A549 (cell line): Measurements from ENCODE around the gene FSD2. TPM values are rescaled to one million over a fixed set of nuclear protein-coding genes. Genes with fewer than 3 reads are reported as not detected.

Source experiments
- ATAC-seq, 2 experiments: fragments of 200-7000 bp in 1 of 2; fragments of >200 bp in 1 of 2; cut with Nextera tagmentation in 1 of 2; cut with Tn5 transposase in 1 of 2; 3 replicates each; pipeline versions ENCODE4 v1.8.0 to v1.9.1; 2018 to 2020; ENCODE audit warnings: mild to moderate bottlenecking in 1 of 2, moderate library complexity in 1 of 2
- CTCF ChIA-PET: fragments of 300-600 bp; sonication (Branson Sonifier 250); formaldehyde crosslinking; extraction: SDS; loops from one replicate; lab custom pipeline; 2021; ENCODE audit warnings: antibody characterized with exemption, inconsistent platforms; lab: Yijun Ruan, JAX
- POLR2A ChIA-PET: fragments of 350-600 bp; formaldehyde crosslinking; extraction: SDS; loops from one replicate; lab custom pipeline; 2021; ENCODE audit warnings: antibody characterized with exemption, inconsistent platforms; lab: Yijun Ruan, JAX
- DNase-seq, 2 experiments: peaks; one replicate each; pipeline versions ENCODE4 v3.0.0 to v3.0.0-alpha.2; 2011 to 2016; ENCODE audit warnings: low read depth in 1 of 2, low spot score in 1 of 2
- FAIRE-seq: peaks from 2 replicates; lab custom pipeline; 2011; peaks lifted over from hg19 to GRCh38; lab: Jason Lieb, UNC
- H3K27ac ChIP-seq, 2 experiments: fragments of >200 bp; sonication (Bioruptor Twin); formaldehyde crosslinking; 3 replicates each; pipeline ENCODE4 v1.5.1; 2016 to 2017
- H3K4me1 ChIP-seq: fragments of >200 bp; sonication (Bioruptor Twin); formaldehyde crosslinking; 3 replicates; pipeline ENCODE4 v1.6.1; 2016
- H3K4me2 ChIP-seq: fragments of >200 bp; sonication (Bioruptor Twin); formaldehyde crosslinking; 3 replicates; pipeline ENCODE4 v1.6.1; 2016
- H3K4me3 ChIP-seq: fragments of >200 bp; sonication (Bioruptor Twin); formaldehyde crosslinking; 3 replicates; pipeline ENCODE4 v1.5.1; 2016
- H3K9me3 ChIP-seq: fragments of >200 bp; sonication (Bioruptor Twin); formaldehyde crosslinking; 3 replicates; pipeline ENCODE4 v1.6.1; 2016
- ATOH8 ChIP-seq: fragments of 250-450 bp; sonication (Bioruptor Pico); IDR thresholded peaks from 2 replicates; pipeline ENCODE4 v1.5.0; 2020; ENCODE audit warnings: low read depth, mild to moderate bottlenecking, moderate library complexity
- BCL3 ChIP-seq: fragments of >200 bp; sonication (Bioruptor Twin); formaldehyde crosslinking; IDR thresholded peaks from 3 replicates; pipeline ENCODE4 v1.6.1; 2016
- BHLHE40 ChIP-seq: IDR thresholded peaks from 2 replicates; pipeline ENCODE4 v1.6.1; 2012; ENCODE audit warnings: low read depth, low read length, inconsistent platforms
- CBX8 ChIP-seq: fragments of 200-600 bp; sonication (generic); IDR thresholded peaks from 2 replicates; pipeline ENCODE4 v1.6.1; 2016
- CEBPB ChIP-seq, 2 experiments: fragments of >200 bp in 1 of 2; sonication (Bioruptor Twin) in 1 of 2; formaldehyde crosslinking in 1 of 2; IDR thresholded peaks; 2 replicates each; pipeline ENCODE4 v1.6.1; 2012 to 2016
- CHD4 ChIP-seq: fragments of 200-600 bp; sonication (generic); IDR thresholded peaks from 2 replicates; pipeline ENCODE4 v1.6.1; 2016; ENCODE audit warnings: antibody characterized with exemption, mild to moderate bottlenecking, borderline replicate concordance
- EHF ChIP-seq: fragments of 250-450 bp; sonication (Bioruptor Pico); IDR thresholded peaks from 2 replicates; pipeline ENCODE4 v1.5.0; 2020; ENCODE audit warnings: mild to moderate bottlenecking
- EP300 ChIP-seq, 2 experiments: fragments of >200 bp; sonication (Bioruptor Twin); formaldehyde crosslinking; IDR thresholded peaks; 2 replicates in 1 of 2; 3 replicates in 1 of 2; pipeline ENCODE4 v1.6.1; 2016 to 2017
- FOSB ChIP-seq: fragments of 250-450 bp; sonication (Bioruptor Pico); IDR thresholded peaks from 2 replicates; pipeline ENCODE4 v1.5.0; 2020; ENCODE audit warnings: mild to moderate bottlenecking, moderate library complexity
- FOXS1 ChIP-seq: fragments of 250-450 bp; sonication (Bioruptor Pico); IDR thresholded peaks from 2 replicates; pipeline ENCODE4 v1.5.0; 2020; ENCODE audit warnings: mild to moderate bottlenecking, moderate library complexity
- HDAC2 ChIP-seq: fragments of 200-600 bp; sonication (generic); IDR thresholded peaks from 2 replicates; pipeline ENCODE4 v1.6.1; 2016
- HES2 ChIP-seq: fragments of >200 bp; sonication (Bioruptor Twin); formaldehyde crosslinking; IDR thresholded peaks from 2 replicates; pipeline ENCODE4 v1.6.1; 2016
- HEYL ChIP-seq: fragments of 250-450 bp; sonication (Bioruptor Pico); IDR thresholded peaks from 2 replicates; pipeline ENCODE4 v1.8.0; 2021; ENCODE audit warnings: mild to moderate bottlenecking, moderate library complexity
- HOXA7 ChIP-seq: fragments of 250-450 bp; sonication (Bioruptor Pico); IDR thresholded peaks from 2 replicates; pipeline ENCODE4 v1.5.0; 2020; ENCODE audit warnings: mild to moderate bottlenecking, moderate library complexity
- HOXB13 ChIP-seq: fragments of 250-450 bp; sonication (Bioruptor Pico); IDR thresholded peaks from 2 replicates; pipeline ENCODE4 v1.5.0; 2020; ENCODE audit warnings: low read depth, mild to moderate bottlenecking, moderate library complexity
- JUN ChIP-seq, 2 experiments: fragments of >200 bp; sonication (Bioruptor Twin); formaldehyde crosslinking; IDR thresholded peaks; 2 replicates in 1 of 2; 3 replicates in 1 of 2; pipeline ENCODE4 v1.6.1; 2016 to 2017
- KDM1A ChIP-seq: fragments of 200-600 bp; sonication (generic); IDR thresholded peaks from 2 replicates; pipeline ENCODE4 v1.6.1; 2016; ENCODE audit warnings: low read depth, mild to moderate bottlenecking
- KDM5A ChIP-seq: fragments of 200-600 bp; sonication (generic); IDR thresholded peaks from 2 replicates; pipeline ENCODE4 v1.6.1; 2016; ENCODE audit warnings: antibody characterized with exemption, mild to moderate bottlenecking
- MAFK ChIP-seq: fragments of 450-650 bp; IDR thresholded peaks from 2 replicates; pipeline ENCODE4 v1.6.1; 2014; ENCODE audit not compliant: partially characterized antibody
- MAZ ChIP-seq: fragments of 150-350 bp; IDR thresholded peaks from 2 replicates; pipeline ENCODE4 v1.6.1; 2014; ENCODE audit warnings: antibody characterized with exemption, low read depth, low read length, borderline replicate concordance
- NFE2L2 ChIP-seq: fragments of 150-350 bp; conservative IDR thresholded peaks from 2 replicates; pipeline ENCODE4 v1.6.1; 2014; ENCODE audit warnings: low read length
- NPAS2 ChIP-seq: fragments of 250-450 bp; sonication (Bioruptor Pico); IDR thresholded peaks from 2 replicates; pipeline ENCODE4 v1.8.0; 2022; ENCODE audit warnings: mild to moderate bottlenecking, moderate library complexity, borderline replicate concordance
- NR3C1 ChIP-seq: fragments of >200 bp; sonication (Bioruptor Twin); formaldehyde crosslinking; IDR thresholded peaks from 3 replicates; pipeline ENCODE4 v1.6.1; 2017
- PBX3 ChIP-seq: IDR thresholded peaks from 2 replicates; pipeline ENCODE4 v1.6.1; 2012
- PHF8 ChIP-seq: fragments of 200-600 bp; sonication (generic); IDR thresholded peaks from 2 replicates; pipeline ENCODE4 v1.6.1; 2016; ENCODE audit warnings: low read depth, mild to moderate bottlenecking, antibody characterized with exemption, moderate library complexity, borderline replicate concordance
- POLR2AphosphoS2 ChIP-seq: conservative IDR thresholded peaks from 2 replicates; pipeline ENCODE4 v1.6.1; 2012; ENCODE audit warnings: low read length, improper control_type of control experiment, inconsistent platforms
- RARB ChIP-seq: fragments of 250-450 bp; sonication (Bioruptor Pico); IDR thresholded peaks from 2 replicates; pipeline ENCODE4 v1.8.0; 2021; ENCODE audit warnings: mild to moderate bottlenecking, moderate library complexity
- RCOR1 ChIP-seq: fragments of 150-350 bp; IDR thresholded peaks from 2 replicates; pipeline ENCODE4 v1.6.1; 2014; ENCODE audit warnings: antibody characterized with exemption, low read length, low read depth
- RNF2 ChIP-seq: fragments of 200-600 bp; sonication (generic); IDR thresholded peaks from 2 replicates; pipeline ENCODE4 v1.6.1; 2016; ENCODE audit warnings: low read depth, mild to moderate bottlenecking, antibody characterized with exemption, moderate library complexity, borderline replicate concordance
- SMC3 ChIP-seq: fragments of >200 bp; sonication (Bioruptor Twin); formaldehyde crosslinking; IDR thresholded peaks from 3 replicates; pipeline ENCODE4 v1.6.1; 2018; ENCODE audit warnings: inconsistent platforms
- SREBF2 ChIP-seq: fragments of 450-650 bp; IDR thresholded peaks from 2 replicates; pipeline ENCODE4 v1.6.1; 2014; ENCODE audit warnings: mild to moderate bottlenecking, moderate library complexity
- USF2 ChIP-seq: fragments of 450-650 bp; IDR thresholded peaks from 2 replicates; pipeline ENCODE4 v1.6.1; 2014; ENCODE audit warnings: antibody characterized with exemption
- ZNF302 ChIP-seq: fragments of 250-450 bp; sonication (Bioruptor Pico); IDR thresholded peaks from 2 replicates; pipeline ENCODE4 v1.9.0; 2021; ENCODE audit warnings: inconsistent platforms, mild to moderate bottlenecking, moderate library complexity
- WGBS: methylation state at CpG from one replicate; pipeline ENCODE4 v1.1.6; 2017; ENCODE audit errors: missing lambda C conversion rate; 5-methylcytosine and 5-hydroxymethylcytosine counted together
- polyA plus RNA-seq, 4 experiments: library from polyadenylated mRNA; depleted of rRNA in 3 of 4; stranded (reverse); fragments of >200 nt; fragmentation: RNase III in 1 of 4; extraction: RNeasy Plus Mini Kit Qiagen cat#74134 plus additional on column Dnase treatment in 1 of 4; gene quantifications; 2 replicates in 3 of 4; 3 replicates in 1 of 4; pipeline ENCODE4 v1.2.3, GENCODE V29; 2011 to 2017

FSD2 gene
- polyA plus RNA-seq, 2 of the 4 experiments (the other 2 are of a cell fraction) = not detected

- TF ChIP-seq CBX8 = no peak
- TF ChIP-seq MAZ = no peak
- no peak for TF ChIP-seq FOSB
- no peak for TF ChIP-seq PBX3
- no peak for TF ChIP-seq EP300 (IDR thresholded peaks at IDR 0.05)
- TF ChIP-seq ATOH8 (CRISPR knock-in tag) = no peak
- no peak for TF ChIP-seq HEYL
- no peak for TF ChIP-seq SREBF2
- TF ChIP-seq MAFK = peak; percentile 28
- TF ChIP-seq FOXS1 (CRISPR knock-in tag) = no peak
- peak in 1 of 2 experiments; percentile 43; a peak in 1 of 4 replicates for TF ChIP-seq CEBPB (IDR thresholded peaks at IDR 0.05)
- peak; percentile 26; the same call in 1 of the 2 replicates for TF ChIP-seq PHF8
- no peak for TF ChIP-seq EHF (CRISPR knock-in tag)
- TF ChIP-seq POLR2AphosphoS2 = no peak
- 0 out of 3 replicates have a peak, but pooled peaks have one; percentile 22 for TF ChIP-seq SMC3
- TF ChIP-seq HOXA7 (CRISPR knock-in tag) = no peak
- TF ChIP-seq BCL3 = no peak
- no peak for TF ChIP-seq NR3C1
- peak; percentile 15 to 48; a peak in 1 of 5 replicates for TF ChIP-seq JUN (IDR thresholded peaks at IDR 0.05)
- no peak for TF ChIP-seq RCOR1
- no peak for TF ChIP-seq RARB (CRISPR knock-in tag)
- TF ChIP-seq KDM5A = no peak
- no peak for TF ChIP-seq BHLHE40
These were observed 4.4 kb upstream of the FSD2 start (continued) for GRCh38 chr15:82810061-82810889.

GRCh38 chr15:82809308-82810060, 3.6 kb upstream of the FSD2 start, which contains the start of gene WHAMM:
Gene WHAMM, plus strand, starts transcription at chr15:82809628. Its CDS starts 99 bp downstream, at chr15:82809727.
- POLR2A ChIA-PET = interaction anchor here (1.1 to 1.7 kb wide), 4 partner anchors 22 to 269 kb away, joined by 3 to 12 read pairs (median 7); partner anchors contain the start of genes RAMAC and RPS17
- FAIRE-seq (peak; percentile 94), ATAC-seq (peak; percentile 93 to 99), DNase-seq (peak; percentile 99)
- CTCF ChIA-PET = interaction anchor here (0.6 to 2.4 kb wide), 10 partner anchors 10 to 370 kb away, joined by 3 to 6 read pairs (median 3); partner anchors contain the start of gene RPS17
- peak within 1 kb of the TSS; percentile 65 for H3K4me3 ChIP-seq
- WGBS = under 1% methylated on average over 48 of the region's 67 CpGs
- peak within 1 kb of the TSS; percentile 80 to 96 for H3K27ac ChIP-seq
- peak within 1 kb of the TSS; percentile 91 for H3K4me2 ChIP-seq
- H3K4me1 ChIP-seq = peaks cover 17% of the 10 kb centered on the region
- H3K9me3 ChIP-seq = no peaks in the 10 kb centered on the region
- TF ChIP-seq BCL3 = peak; percentile 81; the same call in 2 of the 3 replicates
- TF ChIP-seq CEBPB (IDR thresholded peaks at IDR 0.05) = peak; percentile 6 to 59; a peak in 3 of 4 replicates
- no peak for TF ChIP-seq HES2
- no peak for TF ChIP-seq CHD4
- no peak for TF ChIP-seq RNF2
- TF ChIP-seq KDM1A = no peak
- TF ChIP-seq HEYL = no peak
- peak; percentile 62 for TF ChIP-seq USF2
- no peak for TF ChIP-seq BHLHE40
- no peak for TF ChIP-seq NPAS2 (CRISPR knock-in tag)
- TF ChIP-seq HDAC2 = no peak
- no peak for TF ChIP-seq EHF (CRISPR knock-in tag)
- no peak for TF ChIP-seq HOXB13 (CRISPR knock-in tag)
- no peak for TF ChIP-seq CBX8
- TF ChIP-seq EP300 (IDR thresholded peaks at IDR 0.05) = no peak
- no peak for TF ChIP-seq ZNF302 (CRISPR knock-in tag)
- no peak for TF ChIP-seq RARB (CRISPR knock-in tag)
- TF ChIP-seq NFE2L2 = no peak
